T-helper 1 cell treated with Interleukin-12 subunit alpha and Interleukin-12 subunit beta and Interleukin-4 antibody, amounts not matched to agents 30 ng/mL and 1 ng/mL, for 36 hours (primary cell): ENCODE measurements around the gene ITPRIPL1. TPM values are rescaled to one million over a fixed set of nuclear protein-coding genes. Genes with fewer than 3 reads are reported as not detected.
"Not testable (repeated sequence)": the region's sequence is repeated elsewhere in the genome, so short reads cannot be mapped to it uniquely, and the experiment has no call there.

Experiments
- intact Hi-C: fragments of 100-400 bp; cut with micrococcal nuclease; formaldehyde crosslinking; loops from one replicate; pipeline ENCODE4 v1.15.1; 2024
- total RNA-seq: library from RNA; stranded (reverse); gene quantifications from 2 replicates; pipeline ENCODE4 v1.2.3, GENCODE V29; 2022

The ITPRIPL1 gene, protein sequence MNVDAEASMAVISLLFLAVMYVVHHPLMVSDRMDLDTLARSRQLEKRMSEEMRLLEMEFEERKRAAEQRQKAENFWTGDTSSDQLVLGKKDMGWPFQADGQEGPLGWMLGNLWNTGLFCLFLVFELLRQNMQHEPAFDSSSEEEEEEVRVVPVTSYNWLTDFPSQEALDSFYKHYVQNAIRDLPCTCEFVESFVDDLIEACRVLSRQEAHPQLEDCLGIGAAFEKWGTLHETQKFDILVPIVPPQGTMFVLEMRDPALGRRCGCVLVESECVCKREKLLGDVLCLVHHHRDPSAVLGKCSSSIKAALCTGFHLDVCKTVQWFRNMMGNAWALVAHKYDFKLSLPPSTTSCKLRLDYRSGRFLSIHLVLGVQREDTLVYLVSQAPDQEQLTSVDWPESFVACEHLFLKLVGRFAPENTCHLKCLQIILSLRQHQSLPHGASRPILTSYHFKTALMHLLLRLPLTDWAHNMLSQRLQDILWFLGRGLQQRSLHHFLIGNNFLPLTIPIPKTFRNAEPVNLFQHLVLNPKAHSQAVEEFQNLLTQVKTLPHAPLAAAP
- 40.4 and 40.8 TPM in 2 replicates for total RNA-seq

DNA sequence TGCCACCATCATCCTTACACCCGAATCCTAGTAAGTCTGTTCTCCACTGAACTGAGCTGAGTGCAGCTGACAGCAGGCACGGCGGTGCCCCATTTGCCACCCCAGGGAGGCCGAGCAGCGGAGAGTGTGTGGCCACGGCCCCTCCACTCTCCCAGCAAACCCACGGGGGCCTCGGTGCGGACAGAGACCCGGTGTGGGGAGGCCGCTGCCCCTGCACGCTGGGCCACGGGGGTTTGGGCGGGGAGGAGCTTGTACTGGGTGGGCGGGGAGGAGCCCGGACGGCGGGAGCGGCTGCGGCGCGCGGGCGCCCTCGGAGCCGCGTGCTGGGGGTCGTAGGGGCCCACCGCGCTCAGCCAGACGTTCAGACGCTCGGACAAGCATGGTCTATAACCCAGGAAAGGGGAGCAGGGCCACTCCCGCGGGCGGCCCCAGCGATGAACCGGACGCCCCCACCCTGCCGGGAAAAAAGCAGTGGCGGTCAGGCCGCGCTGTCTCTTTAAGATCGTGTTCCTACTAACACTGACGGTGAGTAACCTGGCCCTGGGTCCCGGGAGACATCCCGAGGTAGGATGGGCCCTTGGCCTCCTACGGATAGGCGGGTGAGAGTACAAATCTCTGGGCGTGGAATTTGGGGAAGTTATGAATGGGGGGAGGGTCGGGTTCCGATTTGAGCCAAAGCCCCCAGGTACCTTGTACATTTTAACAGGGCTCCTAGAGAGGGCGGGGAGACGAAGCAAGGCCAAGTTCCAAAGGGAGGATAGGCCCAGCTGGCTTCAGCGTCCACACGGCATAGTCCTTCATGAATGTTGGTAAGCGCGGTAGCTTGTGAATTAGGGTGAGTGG lies at the start of gene ITPRIPL1:
Gene ITPRIPL1, plus strand, starts transcription at position 277 of the 843 bp plus-strand sequence. Its CDS starts 523 bp downstream, at position 800.
- intact Hi-C loops, result loop anchor here (1.0 to 10.0 kb wide), 3 partner anchors 20 to 640 kb away; partner anchors contain the start of genes CIAO1 and SNRNP200

DNA sequence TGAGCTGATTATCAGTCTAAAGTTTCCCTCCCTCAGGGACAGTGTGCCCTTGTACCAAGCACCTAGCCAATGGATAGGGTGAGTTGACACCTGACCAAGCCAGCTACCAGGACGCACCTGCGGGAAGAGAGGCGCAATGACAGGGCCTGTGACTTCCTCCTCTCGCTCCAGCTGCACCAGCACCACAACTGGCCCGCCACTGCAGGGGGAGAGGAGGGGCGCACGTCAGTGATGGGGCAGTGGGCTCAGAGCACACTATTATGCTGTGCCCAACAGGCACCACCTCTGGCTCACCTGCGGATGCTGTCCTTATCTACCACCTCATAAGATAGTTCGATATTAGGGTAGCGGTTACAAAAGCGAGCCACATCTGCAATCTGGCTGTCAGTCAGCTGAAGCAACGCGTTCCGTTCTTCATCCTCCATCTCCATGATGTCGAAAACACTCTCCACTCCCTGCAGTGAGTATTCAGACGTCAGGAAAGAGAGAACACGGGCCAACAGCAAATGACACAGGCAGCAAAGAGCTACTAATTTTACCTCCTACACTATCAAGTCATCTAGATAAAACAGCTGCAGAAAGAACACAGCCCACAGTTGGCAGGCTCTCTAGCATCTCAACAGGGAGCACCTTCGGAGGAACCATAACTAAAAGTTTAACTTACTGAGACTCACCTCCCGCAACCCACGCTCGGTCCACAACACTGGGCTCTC lies 48.2 kb upstream of the ITPRIPL1 start:
- intact Hi-C loops, result no loop called here

DNA sequence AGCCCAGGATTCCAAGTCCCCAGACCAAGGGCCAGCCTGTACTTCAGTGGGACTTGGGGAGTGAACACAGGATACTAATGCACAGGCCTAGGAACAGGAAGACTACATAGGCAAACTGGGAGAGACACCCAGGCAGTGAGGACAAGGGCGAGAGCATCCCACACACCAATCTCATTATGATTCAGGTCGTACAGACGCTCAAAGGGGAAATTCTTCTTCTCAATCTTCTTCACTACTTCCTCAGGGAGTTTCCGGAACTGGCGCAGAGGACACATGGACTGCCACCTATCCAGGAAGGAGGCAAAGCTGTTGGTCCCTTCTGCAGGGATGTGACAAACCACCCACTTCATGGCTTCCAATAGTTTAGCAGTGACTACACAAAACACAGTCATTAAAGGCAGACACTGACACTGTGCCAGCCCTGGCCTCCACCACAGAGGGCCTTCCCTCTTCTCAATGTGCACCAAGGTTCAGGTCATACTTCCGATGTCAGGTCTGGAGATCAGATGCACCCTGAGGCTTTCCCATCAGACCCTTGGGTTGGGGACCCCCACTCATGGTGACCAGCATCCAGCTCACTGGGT lies 37.8 kb upstream of the ITPRIPL1 start:
- intact Hi-C loops, result no loop called here

DNA sequence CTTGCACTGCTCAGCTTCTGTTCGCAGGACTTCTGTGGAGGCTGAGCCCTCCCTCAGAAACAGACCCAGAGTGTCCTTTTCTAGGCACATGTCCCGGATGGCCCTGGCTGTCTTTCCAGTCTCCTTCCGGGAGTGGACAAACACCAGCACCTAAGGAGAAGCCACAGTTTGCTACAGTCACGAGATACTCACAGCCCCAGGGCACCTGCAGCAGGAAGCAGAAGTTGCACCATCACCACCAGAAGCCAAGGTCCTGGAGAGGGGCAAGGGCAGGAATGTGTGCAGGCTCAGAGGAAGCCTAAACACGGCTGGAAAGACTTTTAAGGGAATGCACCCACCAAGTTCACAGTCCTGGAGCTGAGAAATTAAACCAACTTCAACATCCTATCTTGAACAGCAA lies 33.4 kb upstream of the ITPRIPL1 start:
- intact Hi-C loops, result no loop called here

DNA sequence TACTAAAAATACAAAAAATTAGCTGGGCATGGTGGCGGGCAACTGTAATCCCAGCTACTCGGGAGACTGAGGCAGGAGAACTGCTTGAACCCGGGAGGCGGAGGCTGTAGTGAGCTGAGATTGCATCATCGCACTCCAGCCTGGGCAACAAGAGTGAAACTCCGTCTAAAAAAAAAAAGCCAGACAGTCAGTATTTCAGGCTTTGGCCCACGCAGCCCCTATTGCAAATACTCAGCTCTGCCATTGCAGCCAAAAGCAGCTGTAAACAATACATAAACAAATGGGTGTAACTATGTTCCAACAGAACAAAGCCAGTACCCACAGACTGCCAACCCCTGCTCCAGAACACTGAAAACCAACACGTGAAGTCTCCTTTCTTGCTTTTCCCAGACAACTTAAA lies 30.8 kb upstream of the ITPRIPL1 start:
- intact Hi-C loops, result not testable (repeated sequence)

DNA sequence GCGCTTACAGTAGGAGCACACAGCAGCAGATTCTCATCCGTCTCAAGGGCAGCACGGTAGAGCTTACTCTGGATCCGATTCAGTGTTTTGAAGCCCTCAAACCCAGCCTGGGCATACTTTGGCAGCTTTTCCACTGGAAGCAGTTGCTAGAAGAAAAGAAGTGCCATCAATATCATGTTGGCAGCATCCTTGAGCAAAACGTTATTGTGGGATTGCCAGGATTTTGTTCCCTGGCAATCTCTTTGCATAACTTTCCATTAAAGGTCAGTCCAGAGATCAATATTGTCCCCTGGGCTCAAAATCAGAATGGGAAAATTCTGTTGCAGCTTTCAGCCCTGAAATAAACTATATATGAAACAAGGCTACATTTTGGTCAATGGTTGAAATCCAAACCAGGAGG lies 28.2 kb upstream of the ITPRIPL1 start:
- intact Hi-C loops, result no loop called here

DNA sequence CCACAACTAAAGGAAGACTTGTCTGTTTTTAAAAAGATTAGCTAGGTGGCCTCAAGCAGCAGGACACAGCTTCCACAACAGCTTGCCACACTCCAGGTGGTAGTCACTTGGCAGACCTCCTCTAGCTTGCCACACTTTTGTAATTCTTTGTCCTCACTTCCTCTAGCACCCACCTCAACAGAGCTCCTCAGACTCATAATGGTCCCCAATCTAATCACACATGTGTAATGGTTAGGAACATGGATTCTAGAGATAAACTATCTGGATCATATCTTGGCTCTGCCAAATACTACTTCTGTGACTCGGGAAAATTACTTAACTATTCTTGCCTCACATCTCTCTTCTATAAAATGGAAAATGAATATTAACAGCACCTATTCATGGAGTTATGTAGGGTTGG lies 23.3 kb upstream of the ITPRIPL1 start:
- intact Hi-C loops, result no loop called here

DNA sequence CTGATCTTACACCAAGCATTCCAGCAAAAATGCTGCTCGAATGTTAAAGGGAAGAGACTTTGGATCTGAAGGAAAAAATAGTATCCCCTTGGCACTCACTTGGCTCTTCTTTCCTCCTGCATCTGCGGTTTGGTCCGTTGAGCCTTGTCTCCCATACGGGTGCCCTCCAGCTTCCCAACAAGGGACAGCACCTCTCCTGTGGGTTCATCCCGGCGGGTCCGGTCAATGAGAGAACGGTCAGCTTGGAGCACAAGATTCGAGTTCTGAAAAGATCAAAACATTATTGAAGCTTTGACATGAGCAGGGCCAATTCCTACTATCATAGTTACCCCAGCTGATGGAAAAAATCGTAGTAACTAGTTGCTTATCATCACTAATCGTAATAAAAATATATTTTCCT lies 20.5 kb upstream of the ITPRIPL1 start:
- intact Hi-C loops, result loop anchor here (1.0 to 2.0 kb wide), 15 partner anchors 11 to 436 kb away; partner anchors contain the start of genes CIAO1, DUSP2, ITPRIPL1 and KANSL3

DNA sequence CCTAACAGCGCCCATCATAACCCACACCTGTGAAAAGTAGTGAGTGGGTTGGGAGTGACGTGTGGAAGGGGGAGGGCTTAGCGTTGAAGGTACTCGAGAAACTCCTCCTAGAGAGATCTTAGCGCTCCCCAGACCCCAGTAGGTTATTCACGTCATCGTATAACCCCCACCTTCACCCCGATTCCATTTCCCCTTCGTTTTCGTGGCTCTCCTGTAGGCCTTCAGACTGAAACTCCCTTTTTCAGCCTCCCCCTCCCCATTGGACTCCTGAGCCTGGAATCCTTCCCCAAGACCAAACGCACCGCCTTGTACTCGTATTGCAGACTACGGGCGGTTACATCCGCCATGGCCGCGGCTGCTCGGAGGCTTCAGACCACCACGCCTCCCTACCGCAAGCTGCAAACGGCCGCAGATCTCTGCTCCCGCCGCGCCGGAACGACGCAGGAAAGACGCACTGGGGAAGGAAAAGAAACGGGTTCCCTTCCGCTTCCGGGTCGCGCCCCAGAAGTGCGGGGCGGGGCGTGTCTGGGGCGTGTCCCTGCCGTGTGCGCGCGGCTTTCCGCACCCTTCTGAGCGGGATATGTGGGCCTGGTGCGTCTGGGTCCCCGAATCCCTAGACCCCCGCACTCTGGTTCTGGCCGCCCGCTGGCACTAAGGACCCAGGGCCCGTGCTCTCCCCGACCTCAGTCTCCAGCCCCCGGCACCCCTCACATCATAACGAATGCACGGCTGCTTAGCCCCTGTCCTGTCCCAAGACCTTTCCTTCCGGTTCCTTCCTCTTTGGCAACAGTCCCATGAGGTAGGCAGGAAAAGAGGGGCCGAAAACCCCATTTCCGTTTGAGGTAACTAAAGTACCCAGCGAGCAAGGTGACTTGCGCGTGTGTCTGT lies 19.8 kb upstream of the ITPRIPL1 start, which contains the start of gene SNRNP200:
Gene SNRNP200, minus strand, starts transcription at position 456 of the 888 bp plus-strand sequence. Its CDS starts 109 bp downstream, at position 347.
- intact Hi-C loops, result loop anchor here (1.0 to 2.0 kb wide), 15 partner anchors 10 to 435 kb away; partner anchors contain the start of genes CIAO1, DUSP2, ITPRIPL1 and KANSL3

DNA sequence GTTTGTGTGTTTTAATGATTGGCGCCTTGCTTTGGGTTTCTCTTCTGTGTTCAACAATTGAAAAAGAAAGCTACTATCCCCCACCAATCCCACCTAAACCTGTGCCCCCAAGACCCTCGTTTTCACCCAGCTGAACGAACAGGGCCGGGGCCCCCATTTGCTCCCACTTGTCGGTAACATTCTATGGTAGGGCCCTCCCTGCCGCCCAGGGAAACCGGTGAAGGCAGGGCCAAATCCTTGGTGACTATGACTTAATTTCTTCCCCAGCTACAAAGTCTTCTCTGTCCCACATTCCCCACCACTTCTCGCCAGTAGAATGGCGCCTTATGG lies 19.2 kb upstream of the ITPRIPL1 start:
- intact Hi-C loops, result loop anchor here (1.0 to 2.0 kb wide), 15 partner anchors 9 to 434 kb away; partner anchors contain the start of genes CIAO1, DUSP2, ITPRIPL1 and KANSL3

DNA sequence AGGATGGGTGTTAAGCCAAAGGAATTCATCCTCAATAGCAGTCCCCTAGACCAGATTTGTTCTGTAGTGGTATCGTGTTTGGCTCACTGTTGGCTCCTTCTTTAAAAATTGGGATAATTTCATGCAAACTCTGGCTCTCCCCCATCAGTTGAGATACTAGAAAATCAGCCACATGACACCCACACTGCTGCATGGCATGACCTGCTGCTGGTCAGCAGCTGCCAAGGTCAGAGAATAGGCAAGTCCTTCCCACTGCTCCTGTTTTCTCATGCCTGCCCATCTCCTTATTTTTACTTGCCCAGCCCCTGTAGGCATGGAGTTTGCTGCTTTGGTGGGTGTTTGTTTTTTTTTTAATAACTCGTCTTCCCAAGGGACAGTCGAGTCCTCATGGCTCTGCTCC lies 18.7 kb upstream of the ITPRIPL1 start:
- intact Hi-C loops, result no loop called here

DNA sequence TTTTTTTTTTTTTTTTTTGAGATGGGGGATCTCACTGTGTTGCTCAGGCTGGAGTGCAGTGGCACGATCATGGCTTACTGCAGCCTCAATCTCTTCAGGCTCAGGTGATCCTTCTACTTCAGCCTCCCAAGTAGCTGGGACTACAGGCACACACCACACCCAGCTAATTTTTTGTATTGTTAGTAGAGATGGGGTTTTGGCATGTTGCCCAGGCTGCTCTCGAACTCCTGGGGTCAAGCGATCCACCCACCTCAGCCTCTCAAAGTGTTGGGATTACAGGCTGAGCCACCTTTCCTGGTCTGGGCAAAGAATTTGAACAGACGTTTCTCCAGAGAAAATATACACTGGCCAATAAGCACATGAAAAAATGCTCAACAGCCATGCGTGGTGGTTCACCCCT lies 16.9 kb upstream of the ITPRIPL1 start:
- intact Hi-C loops, result no loop called here

DNA sequence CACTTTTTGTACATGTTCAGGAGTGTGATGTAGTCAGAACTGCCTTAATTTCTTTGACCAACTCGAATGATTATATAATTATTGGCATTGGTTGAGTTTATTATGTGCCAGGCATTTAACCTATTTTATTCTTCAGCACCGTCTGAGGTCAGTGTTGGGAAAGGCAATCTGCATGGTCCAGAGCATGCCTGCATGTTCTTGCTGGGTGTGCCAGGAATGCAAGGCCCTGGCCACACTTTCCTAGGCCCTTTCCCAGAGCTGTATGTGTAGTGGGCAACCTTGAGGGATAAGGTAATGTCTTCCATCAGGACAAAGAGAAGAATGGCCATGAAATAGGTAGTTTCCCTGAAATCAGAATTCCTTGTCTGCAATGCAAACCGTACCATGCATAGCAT lies 10.1 kb upstream of the ITPRIPL1 start:
- intact Hi-C loops, result loop anchor here (1.0 kb wide), 1 partner anchor 10 kb away; the partner anchor contains the start of gene SNRNP200

DNA sequence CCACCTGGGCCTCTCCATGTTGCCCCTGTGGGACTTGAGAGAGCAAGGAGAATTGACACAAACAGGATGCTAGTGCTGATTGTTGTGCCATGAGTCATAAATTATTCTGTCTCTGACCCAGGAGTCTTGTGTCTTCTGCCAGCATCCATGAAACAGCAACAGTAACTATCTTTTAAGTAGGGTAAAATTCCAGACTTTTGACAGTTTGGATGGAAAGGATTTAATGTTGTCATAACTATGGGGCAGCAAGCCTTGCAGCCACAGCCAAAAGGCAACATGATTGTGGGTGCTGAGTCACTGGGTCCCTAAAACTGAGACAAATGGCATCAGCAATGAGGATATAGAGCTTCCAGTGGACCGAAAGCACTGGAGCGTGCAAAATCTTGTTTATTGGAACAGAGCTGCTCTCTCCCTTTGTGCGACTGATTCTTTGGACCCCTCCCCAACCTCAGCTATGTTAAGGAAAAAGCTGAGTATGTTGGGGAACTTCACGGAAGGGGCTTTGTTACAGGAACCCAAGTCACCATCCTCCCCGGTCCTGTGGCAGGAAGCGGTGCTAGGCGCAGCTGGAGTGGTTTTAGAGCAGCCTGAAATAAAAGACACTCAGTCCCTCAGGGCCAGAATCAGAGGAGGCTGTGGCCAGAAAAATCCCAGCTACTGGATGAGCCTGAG lies 9.6 kb upstream of the ITPRIPL1 start:
- intact Hi-C loops, result loop anchor here (1.0 kb wide), 1 partner anchor 10 kb away; the partner anchor contains the start of gene SNRNP200

DNA sequence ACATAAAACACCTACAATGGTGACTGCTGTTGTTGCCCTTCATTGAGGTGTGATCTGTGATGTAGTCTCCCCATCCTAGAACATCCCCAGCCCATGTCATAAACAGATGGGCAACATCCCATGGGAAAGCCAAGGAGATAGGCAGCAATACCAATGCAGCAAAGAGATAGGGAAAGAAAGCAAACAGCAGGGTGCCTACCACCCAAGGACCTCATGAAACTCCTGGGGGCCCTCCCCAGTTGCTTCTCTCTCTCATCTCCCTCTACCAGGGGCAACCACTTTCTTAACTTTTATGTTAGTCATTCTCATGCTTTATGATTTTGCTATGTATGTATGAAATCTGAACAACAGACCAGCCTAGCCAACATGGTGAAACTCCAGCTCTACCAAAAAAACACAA lies 8.1 kb upstream of the ITPRIPL1 start:
- intact Hi-C loops, result no loop called here

DNA sequence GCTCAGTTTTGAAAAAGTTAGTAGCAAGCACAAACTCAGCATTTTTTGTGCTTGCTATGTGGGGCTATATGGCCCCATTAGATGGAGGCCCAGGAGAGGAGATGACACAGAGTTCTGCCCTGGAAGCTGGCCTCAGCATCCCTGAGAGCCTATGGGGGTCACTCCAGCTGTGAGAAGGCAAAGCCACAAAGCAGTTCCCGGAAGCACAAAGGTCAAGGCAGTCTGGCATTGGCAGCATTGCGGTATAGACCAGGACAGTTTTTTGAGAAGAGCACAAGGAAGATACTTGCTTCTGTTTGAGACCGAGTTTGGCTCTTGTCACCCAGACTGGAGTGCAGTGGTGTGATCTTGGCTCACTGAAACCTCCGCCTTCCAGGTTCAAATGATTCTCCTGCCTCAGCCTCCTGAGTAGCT lies 7.5 kb upstream of the ITPRIPL1 start:
- intact Hi-C loops, result no loop called here

DNA sequence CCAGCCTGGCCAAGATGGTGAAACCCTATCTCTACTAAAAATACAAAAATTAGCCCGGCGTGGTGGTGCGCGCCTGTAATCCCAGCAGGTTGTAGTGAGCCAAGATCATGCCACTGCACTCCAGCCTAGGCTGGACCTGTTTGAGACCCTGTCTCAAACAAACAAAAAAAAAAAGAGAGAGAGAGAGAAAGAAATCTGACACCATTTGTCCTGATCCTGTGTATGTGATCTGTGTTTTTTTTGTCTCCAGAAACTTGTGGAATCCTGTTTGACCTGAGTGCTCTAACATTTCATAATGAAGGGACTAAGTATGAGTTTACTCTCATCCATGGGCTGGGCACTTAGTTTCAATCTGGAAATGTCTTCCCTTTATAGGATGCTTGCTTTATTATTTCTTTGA lies 6.4 kb upstream of the ITPRIPL1 start:
- intact Hi-C loops, result no loop called here

DNA sequence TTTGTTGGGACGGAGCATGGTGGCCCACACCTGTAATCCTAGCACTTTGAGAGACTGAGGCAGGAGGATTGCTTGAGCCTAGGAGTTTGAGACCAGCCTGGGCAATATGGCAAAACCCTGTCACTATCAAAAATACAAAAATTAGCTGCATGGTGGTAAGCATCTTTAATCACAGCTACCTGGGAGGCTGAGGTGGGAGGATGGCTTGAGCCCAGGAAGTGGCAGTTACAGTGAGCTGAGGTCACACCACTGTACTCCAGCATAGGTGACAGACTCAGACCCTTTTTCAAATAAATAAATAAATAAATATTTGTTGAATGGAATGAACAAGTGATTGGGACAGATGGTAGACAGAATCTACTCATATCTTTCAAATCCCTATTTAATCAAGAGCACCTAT lies 5.7 kb upstream of the ITPRIPL1 start:
- intact Hi-C loops, result no loop called here

DNA sequence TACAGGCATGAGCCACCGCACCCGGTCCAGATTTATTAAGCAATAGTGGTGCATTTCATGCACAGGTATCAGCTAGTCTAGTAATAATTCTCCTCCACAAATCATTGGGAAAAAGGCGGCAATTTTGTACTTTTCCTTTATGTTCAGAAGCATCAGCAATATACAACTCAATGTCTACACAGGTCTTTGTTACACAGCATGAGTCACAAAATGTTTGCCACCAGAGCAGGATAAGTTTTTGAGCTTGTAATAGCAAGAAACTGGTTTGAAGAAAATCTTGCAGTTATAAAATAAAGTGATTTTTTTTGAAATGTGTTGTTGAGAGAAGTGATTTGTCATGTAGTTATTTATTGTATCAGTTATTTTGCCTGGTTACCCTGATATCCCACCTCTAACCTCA lies 4.8 kb upstream of the ITPRIPL1 start:
- intact Hi-C loops, result loop anchor here (2.0 to 10.0 kb wide), 6 partner anchors 112 to 644 kb away; partner anchors contain the start of genes CNNM3, DUSP2, KANSL3 and LMAN2L
